ENCODE results near the gene FN3KRP. TPM values are rescaled to one million over a fixed set of nuclear protein-coding genes. Genes with fewer than 3 reads are reported as not detected.

The FN3KRP gene
- total RNA-seq, 1 experiment from 2014 or later, result 19.7 TPM

DNA sequence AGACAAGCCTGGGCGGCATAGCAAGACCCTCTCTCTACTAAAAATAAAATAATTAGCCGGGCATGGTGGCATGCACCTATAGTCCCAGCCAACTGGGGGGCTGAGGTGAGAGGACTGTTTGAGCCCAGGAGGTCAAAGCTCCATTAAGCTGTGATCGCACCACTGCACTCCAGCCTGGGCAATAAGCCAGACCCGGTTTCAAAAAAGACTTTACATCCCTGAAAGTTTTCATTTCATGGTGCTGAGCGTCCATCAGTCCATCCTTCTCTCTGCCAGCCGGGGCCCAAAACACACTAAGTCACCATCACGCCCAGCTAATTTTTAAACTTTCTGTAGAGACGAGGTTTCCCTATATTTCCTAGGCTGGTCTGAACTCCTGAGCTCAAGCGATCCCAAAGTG lies 28.6 kb upstream of the FN3KRP start:
- ATAC-seq (no peak), DNase-seq (ENCODE audit: low spot score) (no peak)
- no peak for TF ChIP-seq NR1H2 (CRISPR knock-in tag; IDR thresholded peaks at IDR 0.05)
- CTCF ChIA-PET, result interaction anchor here (1.1 to 1.6 kb wide), 4 partner anchors 19 to 134 kb away, joined by 3 to 5 read pairs (median 4); no protein-coding TSS in a partner anchor
- H3K9me3 Mint-ChIP-seq, result no peaks in the 10 kb centered on the region
- POLR2A ChIA-PET, result no interaction called here
- no peak overlapping the region for H3K4me3 Mint-ChIP-seq
- no peaks in the 10 kb centered on the region for H3K36me3 Mint-ChIP-seq
- H3K27ac Mint-ChIP-seq, result no peak overlapping the region
- no peaks in the 10 kb centered on the region for H3K27me3 Mint-ChIP-seq (ENCODE audit: low read depth)
- no peaks in the 10 kb centered on the region for H3K4me1 Mint-ChIP-seq

DNA sequence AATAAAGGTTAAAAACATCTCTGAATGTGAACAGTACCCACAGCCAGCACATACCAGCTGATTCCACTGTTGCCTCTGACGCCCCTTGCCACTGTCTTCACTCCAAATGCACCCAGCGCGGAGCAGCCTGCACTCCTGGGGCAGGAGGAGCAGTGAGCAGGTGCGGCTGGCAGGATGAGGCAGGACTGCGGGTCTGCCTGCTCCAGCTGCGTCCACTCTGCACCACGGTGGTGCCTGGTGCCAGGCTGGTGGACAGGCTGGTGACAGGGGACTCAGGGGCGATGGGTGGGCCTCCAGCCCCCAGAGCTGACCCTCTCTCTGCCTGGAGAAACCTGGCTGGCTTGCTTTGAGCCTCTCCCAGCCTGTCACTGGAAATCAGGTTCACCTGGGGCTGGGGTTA lies 27.4 kb upstream of the FN3KRP start:
- TF ChIP-seq JUN (CRISPR knock-in tag; IDR thresholded peaks at IDR 0.05), result no peak
- TF ChIP-seq GTF2I (CRISPR knock-in tag; conservative IDR thresholded peaks at IDR 0.05), result no peak
- TF ChIP-seq CREB1 (CRISPR knock-in tag; IDR thresholded peaks at IDR 0.05), result no peak
- no peak for TF ChIP-seq GRHL2 (CRISPR knock-in tag; IDR thresholded peaks at IDR 0.05; ENCODE audit: insufficient replicate concordance, severe bottlenecking)
- no peak for TF ChIP-seq ZBTB21 (CRISPR knock-in tag; IDR thresholded peaks at IDR 0.05; ENCODE audit: borderline replicate concordance)
- TF ChIP-seq PRDM15 (CRISPR knock-in tag; IDR thresholded peaks at IDR 0.05), result no peak
- H3K4me3 Mint-ChIP-seq, result no peak overlapping the region
- no peaks in the 10 kb centered on the region for H3K36me3 Mint-ChIP-seq
- no peaks in the 10 kb centered on the region for H3K27me3 Mint-ChIP-seq (ENCODE audit: low read depth)
- no peak for DNase-seq (ENCODE audit: low spot score)
- H3K9me3 Mint-ChIP-seq, result no peaks in the 10 kb centered on the region
- ChIA-PET CTCF (interaction anchor here (1.2 to 1.6 kb wide), 3 partner anchors 20 to 44 kb away, joined by 3 to 6 read pairs (median 4); no protein-coding TSS in a partner anchor), POLR2A (no interaction called here)
- H3K4me1 Mint-ChIP-seq, result no peaks in the 10 kb centered on the region
- H3K27ac Mint-ChIP-seq, result no peak overlapping the region
- no peak for ATAC-seq

GRCh38 chr17:82690786-82691489 lies 25.6 kb upstream of the FN3KRP start:
- no peak for TF ChIP-seq ETV6 (CRISPR knock-in tag; IDR thresholded peaks at IDR 0.05)
- TF ChIP-seq ZNF121 (CRISPR knock-in tag; IDR thresholded peaks at IDR 0.05), result no peak
- no peak for TF ChIP-seq SP1 (CRISPR knock-in tag; conservative IDR thresholded peaks at IDR 0.05)
- TF ChIP-seq, protein P1, sequence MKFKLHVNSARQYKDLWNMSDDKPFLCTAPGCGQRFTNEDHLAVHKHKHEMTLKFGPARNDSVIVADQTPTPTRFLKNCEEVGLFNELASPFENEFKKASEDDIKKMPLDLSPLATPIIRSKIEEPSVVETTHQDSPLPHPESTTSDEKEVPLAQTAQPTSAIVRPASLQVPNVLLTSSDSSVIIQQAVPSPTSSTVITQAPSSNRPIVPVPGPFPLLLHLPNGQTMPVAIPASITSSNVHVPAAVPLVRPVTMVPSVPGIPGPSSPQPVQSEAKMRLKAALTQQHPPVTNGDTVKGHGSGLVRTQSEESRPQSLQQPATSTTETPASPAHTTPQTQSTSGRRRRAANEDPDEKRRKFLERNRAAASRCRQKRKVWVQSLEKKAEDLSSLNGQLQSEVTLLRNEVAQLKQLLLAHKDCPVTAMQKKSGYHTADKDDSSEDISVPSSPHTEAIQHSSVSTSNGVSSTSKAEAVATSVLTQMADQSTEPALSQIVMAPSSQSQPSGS (CRISPR knock-in tag; IDR thresholded peaks at IDR 0.05; ENCODE audit: borderline replicate concordance, low read depth), result no peak
- no peak for TF ChIP-seq MXD4 (CRISPR knock-in tag; IDR thresholded peaks at IDR 0.05; ENCODE audit: borderline replicate concordance)
- no peak for TF ChIP-seq HMGA2 (CRISPR knock-in tag; IDR thresholded peaks at IDR 0.05)
- no peak for TF ChIP-seq STAT6 (CRISPR knock-in tag; conservative IDR thresholded peaks at IDR 0.05; ENCODE audit: low read depth)
- TF ChIP-seq NFE2L1 (CRISPR knock-in tag; IDR thresholded peaks at IDR 0.05), result no peak
- no peak for DNase-seq (ENCODE audit: low spot score)
- Mint-ChIP-seq H3K27ac (no peak overlapping the region), H3K36me3 (peaks cover 4% of the 10 kb centered on the region), H3K4me1 (no peaks in the 10 kb centered on the region), H3K4me3 (no peak overlapping the region), H3K9me3 (peaks cover 8% of the 10 kb centered on the region), H3K27me3 (ENCODE audit: low read depth) (peaks cover 19% of the 10 kb centered on the region)
- ChIA-PET POLR2A (interaction anchor here (0.6 kb wide), 2 partner anchors 57 to 198 kb away, joined by 3 read pairs; no protein-coding TSS in a partner anchor), CTCF (no interaction called here)
- no peak for ATAC-seq

Measured in WTC11 (cell line).